Hepatocyte (in vitro differentiated cells): ENCODE data around the gene OLR1. TPM values are rescaled to one million over a fixed set of nuclear protein-coding genes. Genes with fewer than 3 reads are reported as not detected.
A peak's percentile ranks its signal among the peaks of the same experiment; 100 is the strongest.

Experiments used
- DNase-seq: peaks from one replicate; pipeline ENCODE4 v3.0.0-alpha.2; 2016; ENCODE audit warnings: low spot score
- H2AFZ ChIP-seq: fragments of 200-600 bp; sonication (generic); 2 replicates; pipeline ENCODE4 v1.6.0; 2016; ENCODE audit warnings: antibody characterized with exemption, mild to moderate bottlenecking
- H3K27ac ChIP-seq: fragments of 200-600 bp; sonication (generic); 2 replicates; pipeline ENCODE4 v1.5.1; 2016; ENCODE audit warnings: mild to moderate bottlenecking
- H3K27me3 ChIP-seq: fragments of 200-600 bp; sonication (generic); 2 replicates; pipeline ENCODE4 v1.6.1; 2016
- H3K36me3 ChIP-seq: fragments of 200-600 bp; sonication (generic); replicated peaks from 2 replicates; pipeline ENCODE4 v1.5.1; 2016; ENCODE audit warnings: low read depth; ENCODE audit not compliant: insufficient read depth
- H3K4me1 ChIP-seq: fragments of 200-600 bp; sonication (generic); 2 replicates; pipeline ENCODE4 v1.5.1; 2016; ENCODE audit warnings: mild to moderate bottlenecking, moderate library complexity; ENCODE audit not compliant: insufficient read depth
- H3K4me2 ChIP-seq: fragments of 200-600 bp; sonication (generic); 2 replicates; pipeline ENCODE4 v1.6.0; 2016
- H3K4me3 ChIP-seq: fragments of 200-600 bp; sonication (generic); 2 replicates; pipeline ENCODE4 v1.5.1; 2016; ENCODE audit warnings: mild to moderate bottlenecking
- H3K79me2 ChIP-seq: fragments of 200-600 bp; sonication (generic); 2 replicates; pipeline ENCODE4 v1.6.0; 2017; ENCODE audit warnings: mild to moderate bottlenecking
- H3K9me2 ChIP-seq: fragments of 200-600 bp; sonication (generic); replicated peaks from 2 replicates; pipeline ENCODE4 v1.6.0; 2017; ENCODE audit warnings: mild to moderate bottlenecking; ENCODE audit not compliant: insufficient read depth
- H3K9me3 ChIP-seq: fragments of 200-600 bp; sonication (generic); 2 replicates; pipeline ENCODE4 v1.5.1; 2016; ENCODE audit warnings: low read depth, mild to moderate bottlenecking
- H4K20me1 ChIP-seq: fragments of 200-600 bp; sonication (generic); 2 replicates; pipeline ENCODE4 v1.6.0; 2016; ENCODE audit warnings: mild to moderate bottlenecking; ENCODE audit not compliant: insufficient read depth, poor library complexity, severe bottlenecking
- EZH2 ChIP-seq: fragments of 200-600 bp; sonication (generic); IDR thresholded peaks from 2 replicates; pipeline ENCODE4 v1.6.1; 2016; ENCODE audit warnings: antibody characterized with exemption, mild to moderate bottlenecking, borderline replicate concordance
- EZH2phosphoT487 ChIP-seq: fragments of 200-600 bp; sonication (generic); IDR thresholded peaks from one replicate; pipeline ENCODE4 v1.6.1; 2018; ENCODE audit warnings: antibody characterized with exemption, mild to moderate bottlenecking, low read depth, moderate library complexity; ENCODE audit not compliant: unreplicated experiment, severe bottlenecking
- WGBS: methylation state at CpG from one replicate; pipeline ENCODE4 v1.1.6; 2016; ENCODE audit warnings: low lambda C conversion rate; ENCODE audit errors: missing lambda C conversion rate; 5-methylcytosine and 5-hydroxymethylcytosine counted together
- polyA plus RNA-seq: library from polyadenylated mRNA; unstranded; fragments of >200 nt; fragmentation: Nextera tagmentation; extraction: Ambion mirVana; gene quantifications from 2 replicates; pipeline ENCODE4 v1.2.1, GENCODE V29; 2016
- total RNA-seq: library from RNA; depleted of rRNA; stranded (reverse); fragments of >200 nt; gene quantifications from 2 replicates; pipeline ENCODE4 v1.2.3, GENCODE V29; 2014
- TF ChIP-seq, protein P1 (sequence below): fragments of 200-600 bp; sonication (generic); IDR thresholded peaks from 2 replicates; pipeline ENCODE4 v1.5.1; 2016; ENCODE audit warnings: antibody characterized with exemption, mild to moderate bottlenecking; ENCODE audit not compliant: poor library complexity

OLR1 gene
- total and polyA plus RNA-seq, 2 experiments from 2014 or later, result 6.4 to 15.1 TPM

DNA sequence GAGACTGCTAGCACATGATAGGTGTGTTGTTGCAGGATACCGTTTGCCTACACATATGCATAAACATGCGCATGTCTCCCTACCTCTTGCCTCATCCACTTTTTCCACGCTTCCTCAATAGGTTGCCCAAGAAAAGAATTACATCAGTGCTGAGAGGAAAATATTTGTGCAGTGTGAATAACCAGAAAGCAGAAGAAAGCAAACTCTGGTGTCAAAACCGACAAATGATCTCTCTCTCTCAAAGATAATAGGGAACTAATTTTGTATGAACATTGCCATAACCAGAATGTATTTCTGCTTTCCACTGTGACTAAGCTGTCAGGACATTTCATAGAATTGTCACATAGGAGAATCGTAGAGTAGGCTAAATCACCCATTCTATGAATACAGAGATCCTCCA, 43.2 kb downstream of the OLR1 start:
- H3K4me1 ChIP-seq, result no peaks in the 10 kb centered on the region
- no peaks in the 10 kb centered on the region for H3K9me3 ChIP-seq
- no peak for DNase-seq
- TF ChIP-seq EZH2phosphoT487 (no peak), EZH2 (no peak)
- TF ChIP-seq, protein P1, sequence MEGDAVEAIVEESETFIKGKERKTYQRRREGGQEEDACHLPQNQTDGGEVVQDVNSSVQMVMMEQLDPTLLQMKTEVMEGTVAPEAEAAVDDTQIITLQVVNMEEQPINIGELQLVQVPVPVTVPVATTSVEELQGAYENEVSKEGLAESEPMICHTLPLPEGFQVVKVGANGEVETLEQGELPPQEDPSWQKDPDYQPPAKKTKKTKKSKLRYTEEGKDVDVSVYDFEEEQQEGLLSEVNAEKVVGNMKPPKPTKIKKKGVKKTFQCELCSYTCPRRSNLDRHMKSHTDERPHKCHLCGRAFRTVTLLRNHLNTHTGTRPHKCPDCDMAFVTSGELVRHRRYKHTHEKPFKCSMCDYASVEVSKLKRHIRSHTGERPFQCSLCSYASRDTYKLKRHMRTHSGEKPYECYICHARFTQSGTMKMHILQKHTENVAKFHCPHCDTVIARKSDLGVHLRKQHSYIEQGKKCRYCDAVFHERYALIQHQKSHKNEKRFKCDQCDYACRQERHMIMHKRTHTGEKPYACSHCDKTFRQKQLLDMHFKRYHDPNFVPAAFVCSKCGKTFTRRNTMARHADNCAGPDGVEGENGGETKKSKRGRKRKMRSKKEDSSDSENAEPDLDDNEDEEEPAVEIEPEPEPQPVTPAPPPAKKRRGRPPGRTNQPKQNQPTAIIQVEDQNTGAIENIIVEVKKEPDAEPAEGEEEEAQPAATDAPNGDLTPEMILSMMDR, result no peak
- H3K36me3 ChIP-seq, result no peaks in the 10 kb centered on the region
- H3K4me2 ChIP-seq, result no peak overlapping the region
- 83% methylated on average over 5 of the region's 5 CpGs for WGBS
- no peak overlapping the region for H2AFZ ChIP-seq
- no peak overlapping the region for H3K27ac ChIP-seq
- H3K9me2 ChIP-seq, result no peaks in the 10 kb centered on the region
- no peak overlapping the region for H3K4me3 ChIP-seq
- H3K27me3 ChIP-seq, result no peaks in the 10 kb centered on the region
- H4K20me1 ChIP-seq, result no peaks in the 10 kb centered on the region
- H3K79me2 ChIP-seq, result no peaks in the 10 kb centered on the region

DNA sequence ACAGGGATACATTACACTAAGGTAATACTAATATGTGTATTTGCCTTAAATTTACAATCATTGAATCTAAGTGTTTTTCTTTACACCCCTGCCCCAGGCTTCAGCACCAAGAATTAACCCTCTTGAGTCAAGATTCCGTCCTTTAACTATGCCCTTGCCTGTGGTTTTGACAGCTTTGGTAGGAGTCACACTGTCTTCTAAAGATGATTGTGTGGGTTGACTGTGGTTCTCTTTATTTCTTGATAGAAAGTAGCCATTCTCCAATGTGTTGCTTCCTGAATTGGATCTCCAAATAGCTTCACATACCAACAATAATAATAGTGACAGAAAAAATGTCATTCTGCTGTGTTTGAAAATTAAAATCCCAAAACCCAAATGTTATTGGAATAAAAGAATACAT, 45.5 kb downstream of the OLR1 start:
- Histone ChIP-seq H3K27ac (no peak overlapping the region), H3K4me1 (no peaks in the 10 kb centered on the region), H2AFZ (no peak overlapping the region), H3K9me2 (no peaks in the 10 kb centered on the region), H3K79me2 (no peaks in the 10 kb centered on the region), H3K4me3 (no peak overlapping the region), H3K27me3 (no peaks in the 10 kb centered on the region), H3K4me2 (no peak overlapping the region), H4K20me1 (no peaks in the 10 kb centered on the region), H3K36me3 (no peaks in the 10 kb centered on the region), H3K9me3 (no peaks in the 10 kb centered on the region)
- TF ChIP-seq, protein P1, result no peak
- no peak for TF ChIP-seq EZH2
- no peak for TF ChIP-seq EZH2phosphoT487
- 78% methylated on average over 1 of the region's 1 CpG for WGBS
- DNase-seq, result no peak

DNA sequence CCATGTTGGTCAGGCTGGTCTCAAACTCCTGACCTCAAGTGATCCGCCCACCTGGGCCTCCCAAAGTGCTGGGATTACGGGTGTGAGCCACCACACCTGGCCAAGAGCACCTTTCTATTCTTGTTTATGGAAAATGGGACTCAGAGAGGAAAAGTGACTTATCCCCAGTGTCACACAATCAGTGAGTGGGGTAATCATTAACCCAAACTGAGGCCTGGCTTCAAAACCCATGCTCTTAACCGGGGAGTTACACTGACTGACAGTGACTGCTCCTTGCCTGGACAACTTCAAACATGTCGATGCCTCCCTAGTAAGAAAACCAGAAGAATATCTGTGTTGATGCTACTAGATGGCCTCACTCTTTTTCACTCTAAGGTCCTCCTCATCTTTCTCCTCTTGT, 49.2 kb downstream of the OLR1 start:
- H3K4me2 ChIP-seq, result no peak overlapping the region
- H3K36me3 ChIP-seq, result no peaks in the 10 kb centered on the region
- H4K20me1 ChIP-seq, result no peaks in the 10 kb centered on the region
- H3K79me2 ChIP-seq, result no peaks in the 10 kb centered on the region
- no peaks in the 10 kb centered on the region for H3K9me3 ChIP-seq
- H3K9me2 ChIP-seq, result no peaks in the 10 kb centered on the region
- no peak for DNase-seq
- TF ChIP-seq EZH2 (no peak), EZH2phosphoT487 (no peak)
- TF ChIP-seq, protein P1, result no peak
- no peaks in the 10 kb centered on the region for H3K4me1 ChIP-seq
- H2AFZ ChIP-seq, result no peak overlapping the region
- no peak overlapping the region for H3K4me3 ChIP-seq
- WGBS, result 73% methylated on average over 4 of the region's 4 CpGs
- no peaks in the 10 kb centered on the region for H3K27me3 ChIP-seq
- no peak overlapping the region for H3K27ac ChIP-seq

DNA sequence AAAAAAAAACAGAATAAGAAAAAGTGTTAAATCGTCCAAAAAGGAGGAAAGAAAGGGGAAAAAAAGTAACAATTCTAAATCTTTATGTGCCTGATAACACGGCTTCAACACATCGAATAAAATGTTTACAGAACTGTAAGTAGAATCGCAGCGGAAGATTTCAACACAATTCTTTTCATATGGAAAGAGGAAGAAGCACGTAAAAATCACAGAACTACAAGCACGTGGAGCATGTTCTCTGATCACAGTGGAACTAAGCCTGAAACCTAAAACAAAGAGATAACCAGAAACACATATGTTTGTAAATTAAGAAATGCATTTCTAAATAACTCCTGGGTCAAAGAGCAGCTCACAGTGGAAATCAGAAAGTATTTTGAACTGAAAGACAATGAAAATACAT, 50.7 kb downstream of the OLR1 start:
- Histone ChIP-seq H3K4me2 (peak overlapping the region; percentile 8), H3K27ac (no peak overlapping the region), H3K36me3 (no peaks in the 10 kb centered on the region), H3K4me1 (no peaks in the 10 kb centered on the region), H4K20me1 (no peaks in the 10 kb centered on the region), H3K9me2 (no peaks in the 10 kb centered on the region), H3K9me3 (no peaks in the 10 kb centered on the region), H3K79me2 (no peaks in the 10 kb centered on the region), H3K4me3 (no peak overlapping the region), H2AFZ (no peak overlapping the region), H3K27me3 (no peaks in the 10 kb centered on the region)
- 61% methylated on average over 7 of the region's 7 CpGs for WGBS
- TF ChIP-seq EZH2 (no peak), EZH2phosphoT487 (no peak)
- DNase-seq, result no peak
